ENCODE data around the gene CELSR3.

Gene CELSR3

DNA sequence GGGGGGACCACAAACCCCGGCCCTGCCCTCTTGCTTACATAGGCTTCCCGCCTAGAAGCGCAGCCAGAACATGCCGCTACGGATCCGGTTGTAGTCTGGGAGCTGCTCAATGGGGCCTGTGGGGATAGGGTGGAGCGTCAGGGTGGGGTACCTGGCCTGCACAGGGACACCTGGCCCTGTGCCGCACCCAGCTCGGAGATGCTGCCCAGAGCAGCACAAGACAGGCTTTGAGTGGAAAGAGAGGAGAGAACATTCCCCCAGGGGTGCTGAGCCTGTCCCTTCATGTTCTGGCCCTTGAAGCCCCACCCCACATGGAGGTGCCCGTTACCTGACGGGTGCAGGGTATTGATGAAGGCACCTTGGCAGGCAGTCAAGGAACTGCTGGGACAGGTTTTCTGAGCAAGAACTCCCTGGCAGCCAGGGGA, 63.6 kb downstream of the CELSR3 start:
- no peak for DNase-seq

DNA sequence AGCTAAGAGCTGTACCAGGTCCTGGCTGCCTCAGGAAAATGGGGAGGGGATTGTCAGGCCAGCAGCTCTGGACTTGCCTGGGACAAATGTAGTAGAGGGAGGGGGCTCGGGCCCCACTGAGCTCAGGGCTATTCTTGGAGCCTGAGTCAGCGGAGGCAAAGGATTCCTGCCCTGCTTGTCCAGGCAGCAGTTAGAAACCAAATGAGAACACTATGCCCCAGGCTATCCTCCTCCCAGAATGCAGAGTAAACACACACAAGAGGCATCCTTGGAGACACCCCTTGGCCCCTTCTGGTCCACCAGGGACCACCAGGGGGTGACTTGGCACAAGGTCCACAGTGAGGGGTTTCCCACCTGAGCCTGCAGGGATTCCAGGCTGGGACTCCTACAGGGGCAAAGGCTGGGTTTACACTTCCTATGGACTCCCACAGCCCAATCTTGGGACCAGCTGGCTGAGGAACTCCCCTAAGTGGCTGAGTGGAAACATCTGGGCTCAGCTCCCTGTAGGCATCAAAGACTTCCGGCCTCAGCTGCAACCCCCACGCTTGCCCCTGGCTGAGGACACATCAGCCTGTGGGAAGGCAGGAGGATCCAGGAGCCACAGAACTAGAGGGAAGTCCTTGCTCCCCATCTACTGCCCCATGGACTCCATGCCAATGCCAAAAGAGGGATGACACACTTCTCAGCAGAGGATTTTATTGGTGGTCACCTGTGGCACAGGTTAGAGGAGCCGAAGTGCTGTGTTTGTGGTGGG, 64.2 kb downstream of the CELSR3 start:
- DNase-seq = no peak

DNA sequence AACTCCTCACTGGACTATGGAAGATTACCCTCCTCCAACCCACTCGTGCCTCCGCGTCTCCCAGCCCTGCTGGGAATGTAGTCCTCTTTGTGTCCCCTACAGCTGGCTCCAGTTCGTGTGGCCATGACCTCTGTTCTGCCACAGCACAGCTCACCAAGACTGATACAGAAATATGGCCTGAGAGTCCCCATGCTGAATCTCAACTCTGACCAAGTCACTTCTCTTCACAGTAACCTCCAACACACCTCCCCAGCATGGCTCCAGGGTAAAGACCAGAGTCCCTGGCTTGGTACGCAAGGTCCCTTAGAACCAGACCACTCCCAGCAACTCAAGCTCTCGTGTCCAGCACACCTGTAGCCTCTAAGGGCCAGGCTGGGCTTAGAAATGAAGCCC, 65.3 kb downstream of the CELSR3 start:
- no peak for DNase-seq

DNA sequence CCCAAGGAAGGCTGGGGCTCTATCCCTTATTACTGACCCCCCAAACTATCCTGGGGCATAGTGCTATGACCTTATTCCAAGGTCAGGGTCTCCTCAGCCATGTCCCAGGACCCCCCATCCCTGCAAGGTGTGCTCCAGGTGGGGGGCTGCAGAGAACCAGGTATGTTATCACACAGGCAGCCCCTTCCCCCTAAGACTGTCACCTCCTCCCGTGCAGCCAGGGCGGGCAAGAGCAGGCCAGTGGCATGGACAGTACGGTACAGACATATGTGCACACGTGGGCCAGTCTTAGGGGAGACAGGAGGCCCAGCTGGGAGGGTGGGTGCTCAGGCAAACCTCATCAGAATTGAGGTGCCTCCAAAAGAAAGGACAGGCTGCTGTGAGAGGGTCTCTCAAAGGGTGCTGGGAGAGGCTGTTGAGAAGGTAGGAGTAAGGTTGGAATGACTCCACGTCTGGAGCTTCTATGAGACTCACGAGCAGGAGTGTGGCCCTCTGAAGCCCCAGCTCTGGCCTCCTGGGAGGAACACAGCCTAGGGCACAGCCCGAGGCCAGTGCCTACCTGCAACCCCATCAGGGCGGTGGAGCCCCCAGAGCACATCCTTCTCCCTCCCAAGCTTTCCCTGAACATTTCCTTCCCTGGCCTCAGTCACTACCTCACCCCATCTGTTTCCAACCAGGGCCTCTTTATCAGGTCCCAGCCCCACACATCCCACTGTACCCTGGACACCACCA, 65.8 kb downstream of the CELSR3 start:
- no peak for DNase-seq

DNA sequence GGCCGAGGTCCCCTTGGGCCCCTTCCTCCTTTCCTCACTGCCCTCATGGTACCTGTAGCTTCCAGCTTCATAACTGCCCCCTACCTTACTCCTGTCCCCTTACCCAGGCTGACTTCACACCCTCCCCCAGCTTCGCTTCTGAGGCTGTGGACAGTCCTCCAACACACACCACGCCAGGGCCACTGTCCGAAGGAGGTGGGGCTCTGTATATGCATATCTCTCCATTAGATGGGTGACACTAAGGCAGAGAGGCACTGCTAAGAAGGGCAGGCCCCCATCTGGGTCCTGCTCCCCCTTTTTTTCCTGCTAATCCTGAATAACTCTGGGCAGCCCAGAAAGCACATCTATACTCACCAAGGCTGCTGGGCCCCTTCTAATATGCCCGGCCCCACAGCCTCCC, 66.5 kb downstream of the CELSR3 start:
- no peak for DNase-seq

DNA sequence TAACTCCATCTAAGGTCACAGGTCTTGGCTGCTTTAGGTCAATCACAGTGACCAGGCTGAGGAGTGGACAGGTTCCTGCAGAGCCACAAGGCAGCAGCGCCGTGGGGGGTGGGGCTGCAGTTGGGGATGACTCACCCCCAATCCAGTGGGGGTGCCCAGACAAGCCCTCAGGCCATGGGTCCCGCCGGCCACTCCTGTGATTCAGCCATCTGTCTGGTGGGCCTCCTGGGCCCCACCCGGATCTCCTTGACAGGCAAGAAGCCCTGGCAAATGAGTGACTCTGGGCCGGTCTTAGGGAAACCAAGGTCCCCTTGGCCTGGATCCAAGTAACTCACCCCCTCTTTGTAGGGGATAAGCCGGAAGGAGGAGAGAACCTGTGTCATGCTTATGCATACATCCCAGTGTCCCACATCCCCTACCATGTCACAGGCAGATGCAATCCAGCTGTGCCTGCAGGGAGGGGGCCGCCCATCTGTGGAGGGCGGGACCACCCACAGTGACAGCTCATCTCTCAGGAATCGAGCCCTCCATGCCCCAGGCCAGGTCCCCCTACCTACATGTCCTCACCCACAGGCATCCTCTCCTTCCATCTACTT, 67.1 kb downstream of the CELSR3 start:
- no peak for DNase-seq

DNA sequence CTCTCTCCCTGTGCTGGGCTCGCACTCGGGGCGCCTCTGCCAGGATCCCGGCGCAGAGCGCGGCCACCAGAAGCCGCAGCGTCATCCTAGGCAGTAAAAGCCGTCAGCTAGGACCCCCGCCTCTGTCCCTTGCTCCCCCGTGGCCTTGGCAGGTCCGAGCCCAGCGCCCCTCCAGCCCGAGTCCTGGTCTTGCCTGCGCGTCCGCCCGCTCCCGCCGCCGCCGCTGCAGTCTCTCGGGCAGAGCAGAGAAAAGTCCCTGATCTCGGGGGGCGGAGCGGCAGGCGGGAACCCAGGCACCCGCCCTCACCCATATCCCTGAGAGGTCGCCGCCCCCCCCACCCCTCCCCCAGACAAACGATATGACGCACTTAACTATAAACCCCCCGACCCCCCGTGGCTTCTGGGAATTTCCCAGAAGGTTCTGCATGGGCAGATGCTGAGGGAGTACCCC, 67.6 kb downstream of the CELSR3 start, which contains the start of gene COL7A1:
TSS of gene COL7A1 (minus strand) at position 255 of the 451 bp plus-strand sequence. CDS start at position 85, 170 bp downstream.
- DNase-seq = no peak

DNA sequence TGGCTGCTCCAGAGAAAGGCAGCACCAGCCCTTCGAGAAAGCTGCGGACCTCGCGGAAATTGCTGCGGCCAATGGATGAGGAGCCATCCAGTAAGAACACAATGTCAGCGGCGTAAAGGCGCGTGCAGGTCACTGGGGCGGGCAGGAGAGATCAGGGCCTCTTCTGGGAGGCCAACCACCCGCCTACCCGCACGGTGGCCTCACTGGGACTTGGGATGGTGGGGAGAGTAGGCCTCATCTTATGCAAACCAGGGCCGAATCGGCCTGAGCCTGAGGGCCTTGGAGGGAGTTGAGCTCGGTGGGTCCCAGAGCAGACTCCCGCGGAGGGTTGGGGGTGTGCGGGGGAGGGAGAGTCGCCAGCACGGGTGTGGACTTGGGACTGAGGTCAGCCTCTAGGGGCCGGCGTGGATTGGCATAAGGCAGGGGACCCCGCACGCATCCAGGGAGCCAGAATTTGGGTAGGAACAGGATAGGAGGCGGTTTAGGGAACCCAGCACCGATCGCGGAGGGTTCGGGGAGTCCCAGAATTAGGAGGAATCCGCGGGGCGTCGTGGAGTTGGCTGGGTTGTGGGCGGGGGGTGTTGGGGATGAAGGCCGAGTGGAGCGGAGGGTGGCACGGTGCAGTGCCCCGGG, 68.2 kb downstream of the CELSR3 start:
- no peak for DNase-seq

DNA sequence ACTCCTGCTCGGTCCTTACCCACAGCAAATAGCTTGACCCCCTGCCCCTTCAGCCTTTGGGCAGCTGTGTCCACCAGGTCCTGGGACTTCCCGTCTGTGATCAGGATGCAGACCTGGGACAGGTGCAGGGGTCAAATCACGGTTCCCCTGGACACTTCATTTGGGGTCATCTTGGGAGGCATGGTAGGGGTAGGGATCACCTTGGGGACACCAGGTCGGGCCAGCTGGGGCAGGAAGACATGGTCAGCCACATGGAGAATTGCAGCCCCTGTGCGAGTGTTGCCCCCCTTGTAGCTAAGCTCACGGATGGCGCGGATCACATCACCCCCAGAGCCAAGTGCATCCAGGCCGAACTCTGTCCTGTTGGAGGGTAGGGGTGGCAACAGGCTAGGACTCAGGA, 69.3 kb downstream of the CELSR3 start:
- DNase-seq = no peak

DNA sequence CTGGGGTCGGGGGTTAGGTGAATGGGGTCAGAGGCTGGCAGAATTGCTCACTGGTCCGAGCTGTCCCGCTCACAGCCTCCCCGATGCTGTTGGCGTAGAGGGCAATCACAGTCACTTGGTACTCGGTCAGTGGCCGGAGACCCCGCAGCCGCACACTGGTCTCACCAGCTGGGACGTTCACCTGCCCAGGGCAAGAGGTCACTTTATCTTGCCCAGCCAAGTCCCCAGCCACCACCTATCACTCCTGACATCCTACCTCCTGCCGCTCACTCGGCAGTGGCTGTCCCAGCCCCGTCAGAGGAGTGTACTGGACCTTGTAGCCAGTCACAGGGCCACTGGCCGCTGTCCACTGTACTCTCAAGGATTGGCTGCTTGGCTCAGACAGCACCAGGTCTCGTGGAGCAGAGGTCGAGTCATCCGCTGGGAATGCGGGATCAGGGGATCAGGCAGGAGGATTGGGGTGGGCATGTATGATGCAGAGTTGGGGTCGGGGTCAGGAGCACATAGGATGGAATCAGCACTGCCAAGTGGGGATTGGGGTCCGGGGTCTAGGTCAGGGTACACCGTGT, 70.1 kb downstream of the CELSR3 start:
- no peak for DNase-seq

DNA sequence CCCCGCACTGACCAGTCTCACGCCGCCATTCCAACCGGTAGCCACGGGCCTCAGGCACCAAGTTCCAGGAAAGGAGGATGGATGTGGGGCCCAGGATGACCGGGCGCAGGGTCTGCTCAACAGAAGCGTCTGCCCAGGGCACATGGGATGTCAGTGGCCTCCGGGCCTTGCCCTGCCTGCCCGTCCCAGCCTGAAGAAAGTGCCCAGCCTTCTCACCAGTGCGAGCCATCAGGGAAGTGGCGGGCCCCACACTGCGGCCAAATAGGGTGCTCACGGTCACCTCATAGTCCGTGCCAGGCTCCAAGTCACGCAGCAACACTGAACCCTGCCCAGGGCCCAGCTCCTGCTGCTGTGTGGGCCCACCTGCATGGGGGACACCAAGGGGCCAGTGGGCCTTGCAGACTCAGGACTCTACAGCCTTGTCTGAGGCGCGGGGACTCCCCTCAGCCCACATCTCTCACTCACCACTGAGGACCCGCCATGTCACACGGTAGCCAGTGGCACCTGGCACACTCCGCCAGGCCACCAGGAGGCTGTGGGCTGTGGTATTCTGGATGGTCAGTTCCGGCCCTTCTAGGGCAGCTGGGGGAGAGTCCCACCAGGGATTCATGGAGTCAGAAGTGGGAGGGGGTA, 70.7 kb downstream of the CELSR3 start:
- no peak for DNase-seq

DNA sequence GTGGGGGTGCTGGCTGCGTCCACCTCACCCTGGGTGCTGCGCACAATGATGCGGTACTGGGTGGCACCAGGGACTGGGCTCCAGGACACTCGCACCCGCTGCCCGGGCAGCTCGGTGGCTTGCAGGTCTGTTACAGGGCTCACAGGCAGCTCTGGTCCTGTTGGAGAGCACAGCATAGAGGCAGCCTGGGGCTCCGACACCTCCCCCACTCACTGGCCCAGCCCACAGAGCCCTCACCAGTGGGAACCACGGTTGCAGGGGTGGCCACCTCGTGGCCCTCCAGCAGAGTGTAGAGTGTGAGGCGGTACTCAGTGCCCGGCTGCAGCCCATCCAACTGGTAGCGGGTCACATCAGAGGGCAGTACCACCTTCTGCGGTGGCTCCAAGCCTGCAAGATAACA, 71.2 kb downstream of the CELSR3 start:
- no peak for DNase-seq

DNA sequence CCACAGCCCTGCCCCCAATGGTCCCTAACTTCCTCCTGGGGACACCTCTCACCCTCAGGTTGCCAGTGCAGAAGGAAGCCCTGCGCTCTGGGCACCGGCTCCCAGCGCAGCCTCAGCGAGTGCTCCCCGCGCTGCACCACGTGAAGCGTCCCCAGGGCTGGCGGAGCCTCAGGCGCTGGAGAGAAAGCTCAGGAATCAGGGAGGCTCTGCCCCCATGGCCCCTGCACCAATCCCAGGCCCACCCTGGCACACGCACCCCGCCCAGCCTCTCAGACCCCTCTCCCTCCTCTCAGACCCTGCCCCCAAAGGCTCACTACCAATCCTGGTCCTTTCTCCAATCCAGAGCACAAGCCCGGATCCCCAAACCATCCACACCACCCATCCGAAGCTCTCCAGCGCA, 74.5 kb downstream of the CELSR3 start:
- no peak for DNase-seq

DNA sequence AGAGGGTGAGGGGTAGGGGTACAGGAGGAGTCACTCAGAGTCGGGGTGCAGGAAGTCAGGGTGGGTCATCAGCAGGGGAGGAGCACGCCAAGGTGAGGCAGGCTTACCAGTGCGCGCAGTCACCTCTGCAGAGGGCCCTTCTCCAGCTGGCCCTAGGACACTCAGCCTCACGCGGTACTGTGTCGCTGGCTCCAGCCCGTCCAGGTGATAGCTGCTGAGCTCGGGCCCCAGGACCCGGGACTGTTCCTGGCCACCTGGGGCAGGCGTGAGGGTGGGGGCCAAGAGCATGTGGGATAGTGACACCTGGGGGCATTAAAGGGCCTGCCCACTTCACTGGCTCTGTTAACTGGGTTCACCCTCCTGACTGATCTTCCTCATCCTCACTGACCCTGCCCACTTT, 75.0 kb downstream of the CELSR3 start:
- no peak for DNase-seq
